GM12872 (cell line): ENCODE data around the gene ABCC4.

ENCODE experiments used
- TF ChIP-seq, protein P1 (sequence below): IDR thresholded peaks from 3 replicates; pipeline ENCODE4 v1.5.1; 2011; ENCODE audit warnings: low read depth, mild to moderate bottlenecking, low read length, moderate library complexity; ENCODE audit not compliant: insufficient read depth

ABCC4 gene

GRCh38 chr13:95067303-95067702 lies 233.9 kb downstream of the ABCC4 start:
- TF ChIP-seq, protein P1, sequence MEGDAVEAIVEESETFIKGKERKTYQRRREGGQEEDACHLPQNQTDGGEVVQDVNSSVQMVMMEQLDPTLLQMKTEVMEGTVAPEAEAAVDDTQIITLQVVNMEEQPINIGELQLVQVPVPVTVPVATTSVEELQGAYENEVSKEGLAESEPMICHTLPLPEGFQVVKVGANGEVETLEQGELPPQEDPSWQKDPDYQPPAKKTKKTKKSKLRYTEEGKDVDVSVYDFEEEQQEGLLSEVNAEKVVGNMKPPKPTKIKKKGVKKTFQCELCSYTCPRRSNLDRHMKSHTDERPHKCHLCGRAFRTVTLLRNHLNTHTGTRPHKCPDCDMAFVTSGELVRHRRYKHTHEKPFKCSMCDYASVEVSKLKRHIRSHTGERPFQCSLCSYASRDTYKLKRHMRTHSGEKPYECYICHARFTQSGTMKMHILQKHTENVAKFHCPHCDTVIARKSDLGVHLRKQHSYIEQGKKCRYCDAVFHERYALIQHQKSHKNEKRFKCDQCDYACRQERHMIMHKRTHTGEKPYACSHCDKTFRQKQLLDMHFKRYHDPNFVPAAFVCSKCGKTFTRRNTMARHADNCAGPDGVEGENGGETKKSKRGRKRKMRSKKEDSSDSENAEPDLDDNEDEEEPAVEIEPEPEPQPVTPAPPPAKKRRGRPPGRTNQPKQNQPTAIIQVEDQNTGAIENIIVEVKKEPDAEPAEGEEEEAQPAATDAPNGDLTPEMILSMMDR: no peak

DNA sequence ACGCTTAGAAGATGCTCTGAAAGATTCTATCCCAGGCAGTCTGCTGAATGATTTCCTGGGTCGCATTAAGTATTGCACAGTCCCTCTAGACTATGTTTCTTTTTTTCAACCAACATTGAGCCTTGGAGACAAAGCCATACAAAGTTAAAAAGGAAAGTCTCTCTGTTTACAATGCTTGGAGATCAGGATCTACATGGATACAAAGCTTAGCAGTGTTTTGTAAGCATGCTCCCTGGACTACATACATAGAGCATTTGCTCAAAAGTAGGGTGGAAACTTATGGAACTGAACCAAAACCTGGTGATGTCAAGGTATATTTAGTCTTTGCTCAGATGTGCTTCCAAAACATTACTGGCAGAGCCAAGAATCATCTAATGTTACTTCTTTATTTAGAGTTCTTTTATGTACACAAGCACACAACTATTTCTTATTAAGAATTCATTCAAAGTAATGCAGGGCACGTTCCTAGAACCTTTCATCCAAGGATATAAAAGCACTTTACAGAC lies 241.2 kb downstream of the ABCC4 start:
- TF ChIP-seq, protein P1: no peak

DNA sequence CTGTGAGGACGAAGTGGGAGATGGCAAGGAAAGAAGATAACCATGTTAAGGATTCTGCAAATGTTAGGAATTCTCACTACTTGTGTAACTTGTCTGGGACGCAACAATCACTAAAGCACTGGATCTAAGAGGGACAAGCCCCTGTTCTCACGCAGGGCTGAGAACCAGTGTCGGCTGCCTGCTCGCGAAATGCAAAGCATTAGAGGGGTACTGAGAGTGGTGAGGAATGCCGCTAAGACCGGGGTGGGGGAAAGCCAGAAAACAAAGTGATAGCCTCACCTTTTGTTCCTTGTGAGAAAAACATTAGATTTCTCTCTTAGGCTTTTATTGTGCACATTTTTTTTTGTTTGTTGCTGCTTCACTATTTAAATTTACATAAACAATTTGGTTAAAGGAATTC lies 241.9 kb downstream of the ABCC4 start:
- TF ChIP-seq, protein P1: no peak

DNA sequence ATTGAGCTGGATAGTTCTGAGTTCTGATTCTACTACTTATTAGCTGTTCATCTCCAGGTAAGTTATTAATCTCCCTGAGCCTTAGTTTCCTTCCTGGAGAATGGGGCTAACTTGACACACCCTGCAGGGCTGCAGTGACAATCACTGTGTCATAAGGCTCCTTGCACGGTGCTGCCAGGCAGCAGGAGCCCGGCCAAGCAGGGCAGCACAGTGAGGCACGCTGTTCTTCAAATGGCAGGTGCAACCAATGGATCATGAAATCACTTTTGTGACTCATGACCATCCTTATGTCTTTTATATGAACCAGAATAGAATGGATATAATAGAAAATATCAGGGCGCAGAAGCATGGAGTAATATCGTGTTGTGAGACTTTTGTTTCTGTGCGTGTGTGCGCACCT lies 242.6 kb downstream of the ABCC4 start:
- TF ChIP-seq, protein P1: no peak

DNA sequence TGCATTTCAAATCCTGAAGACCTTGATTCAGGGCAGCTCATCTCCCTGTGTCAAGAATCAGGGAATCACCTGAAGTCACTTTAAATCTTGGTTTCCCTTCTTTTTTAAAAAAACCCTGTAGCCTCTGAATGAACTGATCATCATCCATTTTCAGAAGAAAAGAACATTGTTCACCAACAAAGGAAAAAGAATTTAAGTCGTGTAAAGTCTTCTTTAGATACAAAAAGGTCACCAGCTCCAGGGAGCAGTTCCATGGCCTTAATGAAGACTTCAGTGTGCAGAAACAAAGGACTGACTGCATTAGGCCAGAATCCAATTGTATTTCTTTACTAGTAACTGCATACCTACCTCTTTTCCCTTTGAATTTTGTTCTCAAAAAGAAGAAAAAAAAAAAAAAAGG lies 245.0 kb downstream of the ABCC4 start:
- TF ChIP-seq, protein P1: no peak

- TF ChIP-seq, protein P1: no peak
Observed at GRCh38 chr13:95050800-95051615, 250.2 kb downstream of the ABCC4 start.

DNA sequence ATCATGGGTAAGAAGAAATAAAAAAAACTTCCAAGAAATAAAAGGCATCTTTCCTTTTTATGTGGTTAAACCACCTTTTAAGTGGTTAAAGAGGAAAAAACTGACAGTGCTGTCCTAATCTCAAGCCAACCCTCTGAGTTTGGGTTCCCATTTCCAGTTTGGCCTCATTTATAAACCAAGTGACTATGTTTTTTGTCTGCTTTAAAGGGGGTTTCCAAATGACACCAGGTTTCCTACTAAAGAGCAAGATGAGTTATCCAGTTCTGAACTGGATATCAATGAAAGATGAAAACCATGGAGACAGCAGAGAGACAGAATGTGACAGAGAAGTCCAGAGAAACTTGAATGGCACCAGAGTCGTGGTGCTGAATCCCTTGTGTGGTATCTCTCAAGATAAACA lies 251.5 kb downstream of the ABCC4 start:
- TF ChIP-seq, protein P1: no peak
